ENCODE results near the gene C1orf21. TPM values are rescaled to one million over a fixed set of nuclear protein-coding genes. Genes with fewer than 3 reads are reported as not detected.

Gene C1orf21
- total RNA-seq, 1 donor = 47.3 TPM

GRCh38 chr1:184356891-184357290, 29.9 kb upstream of the C1orf21 start:
- no peak for TF ChIP-seq CTCF (IDR thresholded peaks at IDR 0.05; ENCODE audit: insufficient read depth, low read length)
- DNase-seq (ENCODE audit: low read depth) = no peak
- H3K4me3 ChIP-seq (ENCODE audit: low read depth, low read length) = no peak overlapping the region

- no peak for DNase-seq (ENCODE audit: low read depth)
- TF ChIP-seq CTCF (IDR thresholded peaks at IDR 0.05; ENCODE audit: insufficient read depth, low read length) = no peak
- H3K4me3 ChIP-seq (ENCODE audit: low read depth, low read length) = no peak overlapping the region
These were observed 28.6 kb upstream of the C1orf21 start for GRCh38 chr1:184358256-184358655.

- no peak for DNase-seq (ENCODE audit: low read depth)
- no peak for TF ChIP-seq CTCF (IDR thresholded peaks at IDR 0.05; ENCODE audit: insufficient read depth, low read length)
- H3K4me3 ChIP-seq (ENCODE audit: low read depth, low read length) = no peak overlapping the region
These were observed 26.9 kb upstream of the C1orf21 start for GRCh38 chr1:184359909-184360308.

GRCh38 chr1:184362876-184363275, 24.0 kb upstream of the C1orf21 start:
- TF ChIP-seq CTCF (IDR thresholded peaks at IDR 0.05; ENCODE audit: insufficient read depth, low read length) = no peak
- peak; percentile 56 for DNase-seq (ENCODE audit: low read depth)
- no peak overlapping the region for H3K4me3 ChIP-seq (ENCODE audit: low read depth, low read length)

- no peak for DNase-seq (ENCODE audit: low read depth)
- no peak for TF ChIP-seq CTCF (IDR thresholded peaks at IDR 0.05; ENCODE audit: insufficient read depth, low read length)
- no peak overlapping the region for H3K4me3 ChIP-seq (ENCODE audit: low read depth, low read length)
These were observed 21.1 kb upstream of the C1orf21 start for GRCh38 chr1:184365699-184366098.

- no peak for DNase-seq (ENCODE audit: low read depth)
- TF ChIP-seq CTCF (IDR thresholded peaks at IDR 0.05; ENCODE audit: insufficient read depth, low read length) = no peak
- no peak overlapping the region for H3K4me3 ChIP-seq (ENCODE audit: low read depth, low read length)
These were observed 19.8 kb upstream of the C1orf21 start for GRCh38 chr1:184366997-184367396.

GRCh38 chr1:184367427-184368038, 19.3 kb upstream of the C1orf21 start:
- H3K4me3 ChIP-seq (ENCODE audit: low read depth, low read length) = no peak overlapping the region
- no peak for TF ChIP-seq CTCF (IDR thresholded peaks at IDR 0.05; ENCODE audit: insufficient read depth, low read length)
- no peak for DNase-seq (ENCODE audit: low read depth)

Measured in fibroblast of the aortic adventitia (primary cell).